Left renal pelvis (tissue), 4 donors: ENCODE results near the gene CD4. TPM values are rescaled to one million over a fixed set of nuclear protein-coding genes. Genes with fewer than 3 reads are reported as not detected.
A peak's percentile ranks its signal among the peaks of the same experiment; 100 is the strongest.

Source experiments
- DNase-seq, 4 donors: peaks; one replicate each; pipeline ENCODE4 v3.0.0-alpha.2; 2013; ENCODE audit warnings: low read depth in 4 of 4, low spot score in 3 of 4
- polyA plus RNA-seq, 4 donors: library from polyadenylated mRNA; unstranded; fragments of 120-200 nt; gene quantifications; one replicate each; pipeline ENCODE4 v1.2.1, GENCODE V29; 2013; ENCODE audit not compliant: insufficient read length in 4 of 4

Gene CD4
- polyA plus RNA-seq, 4 donors, result 18.7 to 31.0 (median 26.5) TPM

DNA sequence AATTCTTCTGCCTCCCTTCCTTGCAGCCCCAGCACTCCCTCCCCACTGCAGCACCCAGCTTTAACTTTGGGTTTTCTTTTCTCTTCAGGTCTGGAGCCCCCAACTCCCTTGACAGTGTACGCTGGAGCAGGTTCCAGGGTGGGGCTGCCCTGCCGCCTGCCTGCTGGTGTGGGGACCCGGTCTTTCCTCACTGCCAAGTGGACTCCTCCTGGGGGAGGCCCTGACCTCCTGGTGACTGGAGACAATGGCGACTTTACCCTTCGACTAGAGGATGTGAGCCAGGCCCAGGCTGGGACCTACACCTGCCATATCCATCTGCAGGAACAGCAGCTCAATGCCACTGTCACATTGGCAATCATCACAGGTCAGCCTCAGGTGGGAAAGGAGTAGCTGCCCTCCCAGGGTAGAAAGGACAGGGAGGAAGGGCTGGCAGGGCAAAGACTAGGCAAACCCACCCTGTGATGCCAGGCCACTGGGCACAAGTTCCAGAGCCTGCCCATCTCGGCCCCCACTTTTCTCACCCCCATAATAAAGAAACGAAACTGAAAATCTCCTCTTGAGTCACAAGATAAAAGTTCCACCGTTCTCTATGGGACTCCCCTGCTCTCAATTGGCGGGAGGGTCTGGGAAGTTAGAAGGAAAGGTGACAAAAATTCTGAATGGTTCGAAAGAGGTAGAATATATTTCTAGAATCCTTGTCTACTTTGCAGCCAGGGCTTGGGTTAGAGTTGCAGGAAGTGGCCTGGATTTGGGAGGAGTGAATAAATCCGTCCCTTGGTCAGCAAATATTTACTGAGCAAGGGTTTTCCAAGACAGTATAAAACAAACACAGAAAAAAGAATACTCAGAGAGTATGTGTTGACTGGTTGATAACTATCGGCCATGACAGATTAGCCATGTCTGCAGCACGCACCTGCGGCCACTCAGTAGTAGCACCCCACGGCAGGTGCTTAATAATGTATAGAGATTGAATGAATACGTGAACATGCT, 13.8 kb upstream of the CD4 start:
- DNase-seq, result no peak

DNA sequence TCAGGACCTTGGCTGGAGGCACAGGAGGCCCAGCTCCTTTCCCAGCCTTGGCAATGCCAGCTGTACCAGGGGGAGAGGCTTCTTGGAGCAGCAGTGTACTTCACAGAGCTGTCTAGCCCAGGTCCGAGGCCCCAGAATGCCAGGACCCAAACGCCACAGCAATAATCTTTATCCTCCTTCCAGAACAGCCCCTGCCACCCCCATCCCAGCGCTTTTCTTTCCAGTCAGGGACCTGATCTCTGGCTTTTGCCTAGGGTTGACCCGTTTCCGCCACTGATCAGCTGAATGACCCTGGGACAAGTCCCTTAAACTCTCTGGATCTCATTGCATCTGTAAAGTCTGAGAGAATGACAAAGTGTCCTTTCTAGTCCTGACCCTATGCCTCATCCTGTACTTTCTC, 11.9 kb upstream of the CD4 start:
- no peak for DNase-seq

DNA sequence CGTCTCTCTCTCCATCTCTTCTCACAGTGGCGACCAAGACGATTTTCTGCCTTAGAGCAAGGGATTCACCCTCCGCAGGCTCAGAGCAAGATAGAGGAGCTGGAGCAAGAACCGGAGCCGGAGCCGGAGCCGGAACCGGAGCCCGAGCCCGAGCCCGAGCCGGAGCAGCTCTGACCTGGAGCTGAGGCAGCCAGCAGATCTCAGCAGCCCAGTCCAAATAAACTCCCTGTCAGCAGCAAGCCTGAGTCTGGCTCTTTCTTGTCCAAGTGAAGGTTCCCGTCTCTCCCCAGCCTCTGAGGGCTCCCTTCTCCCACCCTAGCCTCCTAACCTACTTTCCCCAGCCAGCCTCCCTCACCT, 11.1 kb upstream of the CD4 start:
- no peak for DNase-seq

DNA sequence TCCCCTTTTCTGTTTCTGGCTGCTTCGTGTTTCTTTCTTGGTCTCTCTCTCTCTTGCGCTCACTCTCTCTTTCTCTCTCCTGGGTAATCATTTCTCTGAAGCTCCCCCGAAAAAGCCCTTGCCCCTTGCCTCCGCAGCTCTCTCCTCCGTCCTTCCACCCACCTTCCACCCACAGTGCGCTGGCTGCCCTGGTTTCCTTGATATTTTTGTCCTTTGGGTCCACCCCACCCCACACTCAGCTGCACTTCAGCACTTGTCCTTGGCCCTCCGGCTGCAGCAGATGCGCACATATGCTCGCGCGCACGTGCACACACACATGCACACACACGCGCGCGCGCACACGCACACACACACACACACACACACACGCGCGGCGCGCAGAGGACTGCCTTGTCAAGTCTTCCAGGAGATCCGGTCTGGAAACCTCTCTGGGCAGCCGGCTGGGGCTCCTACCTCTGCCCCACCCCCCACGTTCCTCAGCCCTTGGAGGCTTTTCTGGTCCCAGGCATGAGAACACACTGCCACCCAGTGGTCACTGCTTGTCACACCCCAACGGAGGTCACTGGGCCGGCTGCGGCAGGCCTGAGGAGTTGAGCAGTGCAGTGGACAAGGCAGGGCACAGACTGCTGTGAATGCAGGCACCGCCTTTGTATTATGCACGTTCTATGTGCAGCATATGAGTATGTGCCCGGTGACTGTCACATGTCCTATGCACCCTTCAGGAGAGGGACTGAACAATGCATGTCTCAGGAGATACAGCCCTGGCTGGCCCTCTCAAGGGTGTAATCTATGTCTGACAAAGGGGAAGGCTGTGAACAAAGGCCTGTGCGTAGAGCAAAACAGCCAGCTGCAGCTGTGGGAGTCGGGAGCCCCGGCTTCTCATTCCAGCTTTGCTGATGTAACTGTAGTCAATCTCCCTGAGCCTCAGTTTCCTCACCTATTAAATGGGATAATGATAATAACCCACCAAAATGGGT, 10.5 kb upstream of the CD4 start:
- peak in 3 of 4 donors; percentile 89 to 92 (median 89) for DNase-seq

DNA sequence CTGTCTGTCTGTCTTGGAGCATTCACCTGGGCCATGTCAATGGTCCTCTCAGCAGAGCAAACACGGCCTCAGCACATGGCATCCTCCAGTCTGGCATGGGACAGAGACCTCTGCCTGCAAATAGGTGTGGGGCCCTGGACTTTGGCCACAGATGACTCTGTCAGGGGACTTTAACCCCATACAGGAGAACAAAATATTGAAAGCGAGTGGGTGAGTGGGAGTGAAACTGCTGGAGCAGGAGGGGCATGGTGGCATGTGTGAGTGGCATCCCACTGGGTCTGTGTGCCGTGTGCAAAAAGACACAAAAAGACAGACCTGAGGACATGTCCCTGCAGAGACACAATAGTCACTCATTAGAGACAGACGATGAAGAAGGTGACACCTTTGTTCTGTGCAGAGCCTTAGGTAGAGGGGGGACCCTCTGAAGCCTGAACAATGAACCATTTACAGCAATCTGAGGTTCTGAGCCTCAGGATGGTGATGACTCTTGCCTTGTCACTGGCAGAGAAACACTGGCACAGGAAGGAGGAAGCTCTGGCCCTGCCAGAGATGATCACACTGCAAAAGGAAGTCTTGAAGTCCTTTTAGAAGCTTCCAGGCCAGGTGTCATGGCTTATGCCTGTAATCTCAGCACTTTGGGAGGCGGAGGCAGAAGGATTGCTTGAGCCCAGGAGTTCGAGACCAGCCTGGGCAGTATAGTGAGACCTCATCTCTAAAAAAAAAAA, 9.5 kb upstream of the CD4 start:
- DNase-seq, result no peak

- no peak for DNase-seq
Measured at GRCh38 chr12:6780573-6780972, 8.8 kb upstream of the CD4 start.

GRCh38 chr12:6782119-6782518, 7.2 kb upstream of the CD4 start:
- DNase-seq, result no peak

- no peak for DNase-seq
Measured at GRCh38 chr12:6782850-6783566, 6.3 kb upstream of the CD4 start.

GRCh38 chr12:6783828-6784227, 5.5 kb upstream of the CD4 start:
- DNase-seq, result no peak

DNA sequence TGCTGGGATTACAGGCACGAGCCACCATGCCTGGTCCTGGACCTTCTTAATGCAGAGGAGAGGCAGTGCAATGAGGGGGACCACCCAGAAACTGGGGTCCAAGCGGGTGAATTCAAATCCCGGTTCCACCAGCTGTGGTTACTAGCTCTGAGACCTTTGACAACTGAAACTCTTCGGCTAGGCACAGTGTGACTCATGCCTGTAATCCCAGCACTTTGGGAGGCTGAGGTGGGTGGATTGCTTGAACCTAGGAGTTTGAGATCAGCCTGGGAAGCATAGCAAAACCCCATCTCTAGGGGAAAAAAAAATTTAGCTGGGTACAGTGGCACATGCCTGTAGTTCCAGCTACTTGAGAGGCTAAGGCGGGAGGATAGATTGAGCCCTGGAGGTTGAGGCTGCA, 5.0 kb upstream of the CD4 start:
- DNase-seq, result no peak

DNA sequence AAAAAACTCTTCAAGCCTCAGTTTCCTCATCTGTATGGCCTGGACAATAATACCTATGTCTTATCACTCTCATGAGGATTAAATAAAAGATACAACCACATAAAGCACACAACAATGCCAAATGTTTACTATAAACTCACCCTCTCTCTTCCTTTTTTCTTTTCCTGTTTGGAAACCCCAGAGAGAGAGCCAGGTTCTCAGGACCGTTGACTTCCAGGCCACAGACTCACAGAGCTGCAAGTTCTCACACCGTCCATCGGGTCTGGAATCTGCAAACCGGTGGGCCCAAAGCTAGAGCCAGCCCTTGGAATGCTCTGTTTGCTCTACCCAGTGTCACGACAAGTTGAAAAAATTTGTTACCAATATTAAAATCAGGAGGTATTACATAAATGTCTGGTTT, 4.6 kb upstream of the CD4 start:
- DNase-seq, result no peak

DNA sequence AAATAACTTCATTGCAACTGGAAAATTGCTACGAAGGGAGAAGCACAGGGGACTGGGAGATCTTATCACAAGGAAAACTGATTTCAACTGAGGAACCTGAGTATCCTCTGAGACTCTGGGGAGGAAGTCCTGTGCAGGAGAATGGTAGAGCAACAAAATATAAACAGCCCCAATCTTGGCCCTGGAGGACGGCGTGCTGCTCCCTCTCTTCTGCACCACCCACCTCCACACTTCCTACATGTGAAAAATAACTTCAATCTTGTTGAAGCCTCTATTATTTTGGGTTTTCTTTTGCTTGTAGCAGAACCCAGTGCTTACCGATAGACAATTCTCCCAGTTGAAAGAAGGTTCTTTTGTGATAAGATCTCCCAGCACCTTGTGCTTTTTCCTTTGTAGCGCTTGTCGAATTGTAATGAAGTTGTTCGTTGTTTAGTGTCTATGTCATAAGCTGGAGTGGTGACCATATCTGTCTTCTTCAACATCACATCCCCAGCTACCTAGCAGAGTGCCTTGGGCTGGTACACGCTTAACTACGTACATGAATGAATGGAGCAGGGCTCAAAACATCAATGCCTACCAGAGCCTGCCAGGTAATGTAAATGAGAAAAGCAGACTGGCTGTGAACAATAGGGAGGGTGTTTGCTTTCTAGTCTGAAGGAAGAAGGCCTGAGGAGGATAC, 2.8 kb upstream of the CD4 start:
- no peak for DNase-seq

DNA sequence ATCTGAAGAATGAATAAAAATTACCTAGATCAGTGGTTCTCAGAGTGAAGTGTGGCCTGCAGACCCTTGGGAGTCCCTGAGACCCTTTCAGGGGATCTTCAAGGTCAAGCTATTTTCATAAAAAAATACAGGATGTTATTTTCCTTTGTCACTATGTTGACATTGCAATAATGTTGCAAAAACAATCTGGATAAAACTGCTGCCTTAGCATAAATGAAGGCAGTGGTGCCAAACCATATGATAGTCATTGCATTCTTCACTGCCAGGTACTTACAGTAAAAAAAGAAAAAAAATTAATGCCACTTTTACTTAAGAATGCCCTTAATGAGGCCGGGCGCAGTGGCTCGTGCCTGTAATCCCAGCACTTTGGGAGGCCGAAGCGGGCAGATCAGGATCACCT, 2.0 kb upstream of the CD4 start:
- no peak for DNase-seq

DNA sequence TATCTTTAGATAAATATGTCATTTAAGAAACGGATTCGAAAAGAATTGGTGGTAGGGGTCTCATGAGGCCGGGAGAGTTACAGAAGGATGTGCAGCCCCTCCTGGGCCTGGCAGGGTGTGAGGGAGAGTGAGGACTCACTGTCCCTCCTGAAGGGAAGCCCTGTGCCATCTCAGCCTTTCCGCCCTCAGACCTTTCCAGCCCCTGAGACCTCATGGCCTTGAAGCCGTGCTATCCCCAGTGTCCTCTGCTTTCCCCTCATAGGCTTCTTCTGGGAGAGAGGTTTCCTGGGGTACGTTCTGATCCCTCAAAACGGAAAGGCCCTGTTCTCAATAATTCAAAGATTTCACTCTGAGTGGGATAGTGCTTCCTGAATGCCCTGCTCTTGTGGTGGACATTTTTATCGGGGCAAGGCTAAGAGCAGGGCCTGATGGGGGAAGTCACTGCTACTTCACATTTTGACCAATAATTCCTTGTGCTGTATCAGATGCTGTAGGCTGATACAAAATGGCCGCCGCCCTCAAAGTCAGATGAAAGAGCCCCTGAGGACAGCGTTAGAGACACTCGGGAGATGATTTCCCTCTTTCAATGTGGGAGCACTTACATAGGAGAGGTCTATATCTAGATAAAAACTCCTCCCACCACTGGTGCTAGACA, 1.3 kb downstream of the CD4 start:
- DNase-seq, result no peak

DNA sequence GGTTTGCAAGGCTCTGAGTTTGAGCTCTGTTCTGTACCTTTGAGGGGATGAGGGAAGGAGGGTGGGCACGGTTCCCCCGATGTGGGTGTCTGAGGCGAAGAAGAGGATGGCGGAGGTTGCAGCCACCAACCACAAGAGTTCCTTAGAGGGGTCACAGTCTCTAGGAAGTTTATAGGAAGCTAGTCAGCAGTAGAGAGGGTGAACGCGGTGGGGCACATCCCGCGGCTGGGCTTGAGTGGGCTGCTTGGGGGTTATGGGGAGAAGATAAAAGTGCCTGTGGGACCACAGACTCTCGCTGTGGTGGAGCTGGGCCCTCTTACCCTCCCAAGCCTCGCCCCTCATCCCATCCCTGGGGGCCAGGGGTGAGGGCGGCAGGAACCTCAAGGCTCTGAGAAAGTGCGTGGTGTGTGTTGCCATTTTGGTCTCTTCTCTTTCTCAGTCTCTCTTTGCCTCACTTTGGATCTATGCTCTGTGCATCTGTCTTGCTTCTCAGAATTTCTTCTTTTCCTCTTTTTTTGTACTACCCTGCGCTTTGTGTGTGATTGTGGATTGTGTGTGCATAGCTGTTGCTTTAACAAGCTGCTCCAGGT, 2.7 kb downstream of the CD4 start:
- DNase-seq, result no peak

DNA sequence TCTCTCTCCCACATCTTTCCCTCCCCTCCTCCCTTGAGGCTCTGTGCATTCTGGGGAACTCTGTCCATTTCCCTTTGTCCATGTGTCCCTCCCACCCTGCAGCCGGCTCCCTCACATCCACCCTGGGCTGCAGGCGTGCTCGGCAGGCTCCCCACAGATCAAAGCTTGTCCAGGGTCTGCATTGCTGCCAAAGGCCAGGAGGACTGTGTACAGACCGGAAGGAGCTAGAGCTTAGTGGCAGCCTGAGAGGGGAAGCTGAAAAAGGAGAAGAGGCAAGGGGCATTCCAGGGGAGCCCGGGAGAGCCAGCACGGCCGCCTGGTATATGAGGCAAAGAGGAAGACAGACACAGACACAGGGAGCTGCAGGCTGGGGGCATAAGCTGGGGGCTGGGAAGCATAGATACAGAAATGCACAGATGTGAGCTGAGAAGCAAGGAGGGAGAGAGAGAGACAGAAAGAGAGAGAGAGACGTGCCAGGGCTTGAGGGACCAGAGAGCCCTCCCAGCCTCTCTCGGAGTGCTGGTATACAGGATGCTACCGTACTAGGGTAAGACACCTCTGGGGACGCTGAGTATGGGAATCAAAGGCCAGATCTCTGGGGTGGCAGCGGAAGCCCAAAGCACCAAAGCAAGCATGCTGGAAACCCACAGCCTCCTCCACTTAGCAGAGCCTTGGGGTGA, 3.3 kb downstream of the CD4 start:
- DNase-seq, result peak in 1 of 4 donors; percentile 47

GRCh38 chr12:6795088-6795487, 5.8 kb downstream of the CD4 start:
- DNase-seq, result no peak

DNA sequence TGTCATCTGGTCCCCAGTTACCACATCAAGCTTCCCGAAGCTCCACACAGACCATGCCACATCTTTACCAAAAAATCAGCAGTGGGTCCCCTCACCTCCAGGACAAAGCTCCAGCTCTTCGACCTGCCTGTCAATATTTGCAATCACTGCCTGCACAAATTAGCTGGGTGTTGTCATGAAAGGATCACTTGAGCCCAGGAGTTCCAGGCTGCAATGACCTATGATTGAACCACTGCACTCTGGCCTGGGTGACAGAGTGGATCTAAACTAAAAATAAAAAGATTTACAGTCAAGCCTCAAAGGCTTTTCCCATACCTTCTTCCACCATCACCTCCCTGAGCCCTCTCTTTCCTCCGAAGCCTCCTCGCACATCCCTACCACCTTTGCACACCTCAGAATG, 7.2 kb downstream of the CD4 start:
- no peak for DNase-seq
